GM18868 (cell line): ENCODE measurements around the gene ZC3H12A.
A peak's percentile ranks its signal among the peaks of the same experiment; 100 is the strongest.

Experiments
- ATAC-seq: cut with Tn5 transposase; IDR thresholded peaks from one replicate; pipeline ENCODE4 v1.9.1; 2021; ENCODE audit warnings: mild to moderate bottlenecking, moderate library complexity; ENCODE audit not compliant: unreplicated experiment

Gene ZC3H12A

DNA sequence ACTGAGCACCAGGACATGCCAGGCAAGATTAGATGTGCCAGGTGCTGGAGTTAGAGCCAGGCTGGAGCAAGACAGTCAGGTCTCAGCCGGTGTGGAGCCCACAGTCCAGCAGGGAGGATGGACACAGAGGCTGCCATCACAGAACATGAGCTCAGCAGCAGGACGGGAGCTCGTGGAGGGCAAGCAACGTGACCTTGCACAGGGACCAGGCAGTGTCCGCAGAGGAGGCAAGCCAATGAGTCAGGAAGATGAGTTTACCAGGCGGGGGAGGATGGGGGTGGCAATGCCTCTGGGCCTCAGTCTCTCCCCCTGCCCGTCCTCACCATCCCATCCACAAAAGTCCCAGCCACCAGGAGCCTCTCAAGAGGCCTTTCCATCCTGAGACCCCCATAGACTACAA lies 20.7 kb upstream of the ZC3H12A start:
- no peak for ATAC-seq

DNA sequence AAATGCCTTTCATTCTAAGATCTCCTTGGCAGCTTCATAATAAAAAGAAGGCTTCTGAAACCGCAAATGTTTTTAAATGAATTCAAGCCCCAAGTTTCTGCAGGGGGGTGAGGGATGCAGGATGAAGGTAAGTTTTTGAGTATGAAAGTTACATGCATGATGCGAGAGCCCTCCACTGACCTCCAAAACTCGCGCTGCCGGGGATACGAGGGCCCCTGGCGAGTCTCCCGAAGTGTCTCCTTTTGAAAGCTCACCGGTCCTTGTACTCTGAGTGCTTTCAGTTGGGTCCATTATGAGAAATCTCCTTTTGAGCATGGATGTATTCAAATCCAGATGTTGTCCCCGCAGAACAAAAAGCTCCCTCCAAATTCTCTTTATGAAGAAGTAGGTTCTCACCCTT lies 18.9 kb upstream of the ZC3H12A start:
- ATAC-seq = no peak

DNA sequence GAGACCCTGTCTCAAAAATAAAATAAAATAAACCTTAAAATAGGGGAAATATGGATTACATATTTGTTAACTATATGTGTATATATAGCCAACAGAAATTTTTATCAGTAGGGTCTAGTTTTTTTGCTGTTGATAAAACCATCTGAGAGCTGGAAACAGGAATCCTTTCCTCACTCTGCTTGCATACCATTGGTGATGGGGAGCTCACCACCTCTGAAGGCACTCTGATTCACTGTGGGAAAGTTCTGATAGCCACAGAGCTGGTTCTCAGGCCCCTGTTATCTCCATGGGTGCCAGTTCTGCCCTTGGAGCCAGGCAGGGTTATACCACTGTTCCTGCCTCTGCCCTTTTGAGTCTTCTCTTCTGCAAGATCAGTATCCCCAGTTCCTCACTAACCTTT lies 17.8 kb upstream of the ZC3H12A start:
- ATAC-seq = no peak

DNA sequence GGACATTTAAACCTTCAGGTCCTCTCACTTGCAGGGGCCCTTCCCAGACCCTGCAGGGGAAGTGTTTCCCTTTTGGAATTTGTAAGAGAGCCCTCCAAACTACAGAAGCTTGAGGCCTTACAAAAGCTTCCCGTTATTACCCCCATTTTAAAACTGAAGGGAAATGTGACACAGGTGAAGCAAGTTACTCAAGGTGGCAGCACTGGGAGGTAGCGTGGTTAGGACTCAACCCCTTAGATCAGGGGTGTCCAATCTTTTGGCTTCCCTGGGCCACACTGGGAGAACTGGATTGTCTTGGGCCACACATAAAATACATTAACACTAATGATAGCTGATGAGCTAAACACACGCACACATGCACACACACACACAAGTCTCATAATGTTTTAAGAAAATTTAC lies 15.8 kb upstream of the ZC3H12A start:
- ATAC-seq = no peak

DNA sequence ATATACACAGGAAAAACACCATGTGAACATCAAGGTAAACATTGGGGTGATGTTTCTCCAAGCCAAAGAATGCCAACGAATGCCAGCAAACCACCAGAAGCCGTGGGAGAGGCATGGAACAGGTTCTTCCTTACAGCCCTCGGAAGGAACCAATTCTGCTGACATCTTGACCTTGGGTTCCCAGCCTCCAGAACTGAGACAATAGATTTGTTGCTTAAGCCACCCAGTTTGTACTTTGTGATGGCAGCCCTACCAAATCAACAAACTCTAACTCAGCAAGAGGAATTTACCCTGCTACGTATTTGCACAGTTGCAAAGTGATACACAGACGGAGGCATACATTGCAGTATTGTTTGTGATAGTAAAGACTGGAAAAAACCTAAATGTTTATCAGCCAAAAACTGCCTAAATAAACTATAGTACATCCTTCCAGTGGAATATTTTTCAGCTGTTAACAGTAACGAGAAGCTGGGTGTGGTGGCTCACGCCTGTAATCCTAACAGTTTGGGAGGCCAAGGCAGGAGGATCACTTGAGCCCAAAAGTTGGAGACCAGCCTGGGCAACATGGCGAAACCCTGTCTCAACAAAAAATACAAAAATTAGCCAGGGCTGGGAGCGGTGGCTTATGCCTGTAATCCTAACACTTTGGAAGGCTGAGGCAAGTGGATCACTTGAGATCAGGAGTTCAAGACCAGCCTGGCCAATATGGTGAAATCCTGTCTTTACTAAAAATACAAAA lies 12.5 kb upstream of the ZC3H12A start:
- no peak for ATAC-seq

DNA sequence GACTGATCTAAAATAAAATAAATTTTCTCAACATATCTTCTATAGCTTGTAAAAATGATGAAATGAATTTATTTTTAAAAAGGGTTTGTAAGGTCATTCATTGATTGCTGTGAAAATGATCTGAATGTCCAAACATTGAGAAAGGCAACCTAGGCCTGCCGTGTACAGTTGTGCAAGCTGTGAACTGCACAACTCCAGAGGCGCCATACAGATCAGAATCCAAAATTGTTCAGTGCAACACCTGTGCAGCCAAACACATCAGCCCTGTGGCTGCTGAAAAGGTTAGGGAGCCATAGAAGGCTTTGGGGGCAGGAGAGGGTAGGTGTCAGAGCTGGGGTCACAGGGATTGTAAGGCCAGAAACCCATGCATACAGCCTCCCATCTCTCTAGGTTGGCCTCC lies 9.9 kb upstream of the ZC3H12A start:
- ATAC-seq = no peak

DNA sequence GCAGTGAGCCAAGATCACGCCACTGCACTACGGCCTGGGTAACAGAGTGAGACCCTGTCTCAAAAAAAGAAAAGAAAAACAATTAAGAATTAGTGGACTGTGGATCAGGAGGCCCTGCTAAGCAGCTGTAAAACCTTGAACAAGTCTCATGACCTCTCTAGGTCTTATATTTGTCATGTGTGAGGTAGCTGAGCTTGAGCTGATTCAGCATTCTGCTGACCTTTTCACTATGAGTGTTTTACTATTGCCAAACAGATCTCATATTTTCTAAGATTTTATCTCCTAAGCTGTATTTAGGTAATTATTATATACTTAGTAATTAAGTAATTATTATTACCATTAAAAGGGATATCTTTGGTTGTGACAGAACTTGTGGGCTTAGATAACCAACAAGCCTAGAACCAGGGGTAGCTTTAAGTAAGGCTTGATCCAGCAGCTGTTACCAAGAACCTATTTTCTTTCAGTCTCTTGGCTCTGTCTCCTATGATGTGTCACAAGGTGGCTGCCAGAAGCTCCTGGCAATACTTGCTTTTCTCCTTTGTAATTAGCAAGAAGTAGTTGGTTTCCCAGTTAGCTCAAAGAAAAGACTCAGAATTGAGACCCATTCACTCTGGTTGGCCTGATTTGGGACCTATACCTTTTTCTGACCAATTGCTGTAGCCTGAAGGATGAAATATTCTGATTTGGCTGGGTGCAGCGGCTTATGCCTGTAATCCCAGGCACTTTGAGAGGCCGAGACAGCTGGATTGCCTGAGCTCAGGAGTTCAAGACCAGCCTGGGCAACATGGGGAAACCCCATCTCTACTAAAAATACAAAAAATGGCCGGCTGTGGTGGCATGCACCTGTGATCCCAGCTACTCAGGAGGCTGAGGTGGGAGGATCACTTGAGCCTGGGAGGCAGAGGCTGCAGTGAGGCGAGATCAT lies 8.5 kb upstream of the ZC3H12A start:
- no peak for ATAC-seq

DNA sequence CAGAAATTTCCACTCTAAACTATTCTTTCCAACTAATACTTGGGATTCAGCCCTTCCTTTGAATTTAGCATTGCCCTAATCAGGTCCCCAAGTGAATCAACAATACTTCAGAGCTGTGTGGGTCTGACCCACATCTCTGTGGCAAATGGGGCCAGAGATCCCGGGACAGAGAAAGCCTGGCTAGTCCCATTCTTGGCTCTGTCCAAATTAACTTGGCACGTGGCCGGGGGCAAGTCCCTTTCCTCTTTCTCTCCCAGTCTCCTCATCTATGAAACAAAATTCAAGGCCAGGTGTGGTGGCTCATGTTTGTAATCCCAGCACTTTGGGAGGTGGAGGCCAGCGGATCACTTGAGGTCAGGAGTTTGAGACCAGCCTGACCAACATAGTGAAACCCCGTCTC lies 6.3 kb upstream of the ZC3H12A start:
- no peak for ATAC-seq

DNA sequence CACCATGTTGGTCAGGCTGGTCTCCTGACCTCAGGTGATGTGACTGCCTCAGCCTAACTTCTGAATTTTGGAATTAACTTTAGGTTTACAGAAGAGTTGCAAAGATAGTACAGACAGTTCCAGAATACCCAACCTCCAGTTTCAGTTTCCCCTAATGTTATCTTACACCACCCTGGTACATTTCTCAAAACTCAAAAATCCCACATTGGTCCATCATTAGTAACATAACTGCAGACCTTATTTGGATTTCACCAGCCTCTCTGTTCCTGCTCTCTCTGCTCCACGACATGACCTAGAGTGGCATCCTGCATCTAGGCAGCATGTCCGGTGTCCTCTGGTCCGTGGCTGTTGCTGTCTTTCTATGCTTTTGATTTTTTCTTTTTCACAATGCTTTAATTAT lies 5.0 kb upstream of the ZC3H12A start:
- no peak for ATAC-seq

DNA sequence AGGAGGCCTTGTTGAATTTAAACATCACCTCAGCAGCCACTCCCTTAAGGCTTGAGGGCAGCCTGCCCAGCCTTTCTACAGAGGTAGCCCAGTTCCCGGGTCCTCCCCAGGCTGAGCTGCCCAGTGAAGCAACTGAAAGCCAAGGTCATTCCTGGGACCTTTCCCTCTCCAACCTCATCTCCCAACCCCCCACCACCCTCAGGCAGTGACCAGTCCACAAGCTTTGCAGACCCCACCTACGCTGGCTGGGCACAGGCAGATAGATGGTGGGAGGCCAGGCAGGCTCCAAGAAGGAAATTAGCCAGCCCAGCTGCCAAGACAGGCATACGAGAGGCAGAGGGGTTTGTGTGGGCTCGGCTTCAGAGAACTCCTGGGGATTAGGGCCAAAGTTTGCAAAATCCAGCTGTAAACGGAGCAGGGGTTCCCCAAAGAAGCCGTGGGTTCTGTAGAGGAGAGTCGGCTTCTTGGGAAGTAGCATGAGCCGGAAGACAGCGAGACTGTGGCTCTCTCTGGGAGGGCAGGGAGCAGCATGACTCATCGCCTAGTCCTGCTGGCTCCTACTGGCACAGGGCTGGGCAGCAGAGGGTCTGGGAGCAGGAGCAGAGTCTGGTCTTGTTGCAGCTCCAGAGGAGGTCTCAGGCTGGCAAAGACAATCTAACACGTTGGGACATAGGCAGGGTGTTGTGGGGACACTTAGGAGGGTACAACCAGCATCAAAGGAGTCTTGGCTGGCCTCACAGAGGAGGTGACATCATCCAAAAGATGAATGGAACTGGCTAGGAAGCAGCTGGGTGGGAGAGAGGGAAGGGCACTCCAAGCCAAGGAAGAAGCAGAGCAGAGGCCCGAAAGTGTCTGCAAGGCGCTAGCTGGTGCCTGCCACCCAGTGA lies 2.8 kb upstream of the ZC3H12A start:
- no peak for ATAC-seq

DNA sequence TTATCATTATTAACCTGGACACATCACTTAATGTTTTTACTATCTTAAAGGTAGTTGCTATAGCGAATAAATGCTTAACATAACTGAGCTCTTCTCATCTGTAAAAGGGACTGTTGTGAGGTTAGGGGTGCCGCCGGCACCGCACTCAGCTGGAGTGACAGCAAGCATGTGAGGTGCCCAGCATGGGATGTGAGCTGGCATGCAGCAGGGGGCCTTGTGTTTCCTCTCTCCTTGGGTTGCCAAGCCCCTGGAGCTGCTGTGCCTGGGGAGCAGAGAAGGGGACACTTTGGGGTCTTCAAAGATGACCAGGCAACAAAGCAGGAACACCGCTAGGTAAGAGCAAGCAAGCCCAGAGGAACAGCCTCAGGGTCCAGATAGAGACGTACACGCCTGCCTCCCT lies 2.1 kb upstream of the ZC3H12A start:
- no peak for ATAC-seq

DNA sequence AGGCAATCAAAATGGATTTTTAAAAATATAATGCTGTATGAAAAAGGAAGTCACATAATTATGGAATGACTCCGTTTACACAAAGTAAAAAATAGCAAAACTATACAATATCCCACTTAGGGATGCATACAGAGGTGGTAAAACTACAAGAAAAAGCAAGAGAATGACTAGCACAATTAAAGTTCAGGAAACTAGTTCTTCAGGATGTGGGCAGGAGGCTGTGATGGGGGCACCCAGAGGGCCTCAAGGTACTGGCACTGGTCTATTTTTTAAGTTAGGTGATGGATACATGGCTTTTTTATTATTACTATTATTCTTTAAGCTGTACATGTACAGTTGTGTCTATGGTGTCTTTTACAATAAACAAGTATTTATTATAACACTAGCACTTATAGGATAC lies 1.4 kb upstream of the ZC3H12A start:
- no peak for ATAC-seq

DNA sequence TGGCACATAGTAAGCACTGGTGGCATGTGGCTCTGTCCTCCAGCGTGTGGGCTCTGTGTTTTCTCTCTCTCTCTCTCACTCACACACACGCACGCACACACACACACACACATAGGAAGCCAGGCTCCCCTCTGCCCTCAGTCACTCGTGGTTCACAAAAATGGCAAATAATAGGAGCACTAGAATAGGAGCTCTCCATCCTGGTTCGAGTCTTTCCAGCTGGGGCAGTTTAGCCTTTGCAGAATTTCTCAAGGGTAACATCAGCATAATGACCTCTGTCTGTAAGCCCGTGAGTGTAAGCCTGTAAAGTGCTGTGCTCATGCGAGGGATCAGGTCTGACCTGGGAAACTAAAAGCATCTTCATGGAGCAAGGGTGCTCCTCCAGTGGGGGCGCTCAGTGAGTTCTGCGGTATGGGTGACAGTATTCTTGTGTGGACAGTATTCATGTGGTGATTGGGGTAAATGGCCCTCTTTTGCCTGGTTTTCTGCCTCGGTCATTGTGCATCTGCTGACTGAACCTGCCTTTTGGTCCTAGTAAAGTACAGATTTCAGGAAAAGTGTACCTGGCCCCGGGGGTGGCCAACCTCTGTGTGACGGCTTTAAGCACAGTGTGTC lies 842 bp upstream of the ZC3H12A start:
- no peak for ATAC-seq

DNA sequence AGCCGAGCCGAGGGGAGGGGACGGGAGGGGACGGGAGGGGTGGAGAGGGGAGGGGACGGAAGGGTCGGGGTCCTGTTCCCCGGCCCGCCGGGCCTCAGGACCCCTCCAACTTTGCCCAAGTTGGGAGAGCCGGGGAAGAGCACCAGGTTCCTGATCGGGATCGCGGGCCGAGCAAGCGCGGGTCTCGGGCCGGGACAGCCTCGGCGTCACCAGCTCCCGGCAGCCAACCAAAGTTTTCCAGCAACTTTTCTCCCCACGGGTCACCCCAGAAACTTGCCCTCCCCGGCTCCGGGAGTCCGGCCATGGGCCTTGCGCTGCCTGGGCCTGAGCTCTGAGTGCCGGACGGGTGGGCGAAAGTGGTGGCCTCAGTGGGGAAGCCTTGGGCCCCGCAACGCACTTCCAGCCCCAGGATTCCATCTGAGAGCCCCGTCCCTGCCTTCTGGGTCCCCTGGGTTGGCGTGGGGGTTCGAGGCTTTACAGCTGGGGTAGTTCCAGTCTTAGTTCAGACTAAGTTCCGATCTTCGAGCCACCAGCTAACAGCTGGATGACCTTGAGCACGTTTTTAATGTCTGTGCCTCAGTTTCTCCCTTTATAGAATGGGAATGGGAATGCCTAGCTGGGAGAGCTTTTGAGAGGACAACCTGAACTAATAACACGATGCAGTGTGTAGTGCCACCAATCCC lies 458 bp downstream of the ZC3H12A start:
- no peak for ATAC-seq

DNA sequence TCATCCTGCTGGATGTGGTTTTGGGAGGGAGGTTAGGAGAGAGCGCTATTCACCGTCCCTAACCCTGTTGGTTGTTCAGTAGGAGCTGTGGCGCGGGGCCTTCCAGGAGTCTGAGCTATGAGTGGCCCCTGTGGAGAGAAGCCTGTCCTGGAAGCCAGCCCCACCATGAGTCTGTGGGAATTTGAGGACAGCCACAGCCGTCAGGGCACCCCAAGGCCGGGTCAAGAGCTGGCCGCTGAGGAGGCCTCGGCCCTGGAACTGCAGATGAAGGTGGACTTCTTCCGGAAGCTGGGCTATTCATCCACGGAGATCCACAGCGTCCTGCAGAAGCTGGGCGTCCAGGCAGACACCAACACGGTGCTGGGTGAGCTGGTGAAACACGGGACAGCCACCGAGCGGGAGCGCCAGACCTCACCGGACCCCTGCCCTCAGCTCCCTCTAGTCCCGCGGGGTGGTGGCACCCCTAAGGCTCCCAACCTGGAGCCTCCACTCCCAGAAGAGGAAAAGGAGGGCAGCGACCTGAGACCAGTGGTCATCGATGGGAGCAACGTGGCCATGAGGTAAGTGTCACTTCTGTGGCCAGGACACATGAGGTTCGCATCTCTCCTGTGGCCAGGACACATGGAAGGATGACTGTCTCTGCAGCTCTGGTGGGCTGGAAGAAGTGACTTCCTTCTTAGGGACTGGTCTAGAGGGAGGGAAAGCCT lies 1.2 kb downstream of the ZC3H12A start:
- no peak for ATAC-seq

DNA sequence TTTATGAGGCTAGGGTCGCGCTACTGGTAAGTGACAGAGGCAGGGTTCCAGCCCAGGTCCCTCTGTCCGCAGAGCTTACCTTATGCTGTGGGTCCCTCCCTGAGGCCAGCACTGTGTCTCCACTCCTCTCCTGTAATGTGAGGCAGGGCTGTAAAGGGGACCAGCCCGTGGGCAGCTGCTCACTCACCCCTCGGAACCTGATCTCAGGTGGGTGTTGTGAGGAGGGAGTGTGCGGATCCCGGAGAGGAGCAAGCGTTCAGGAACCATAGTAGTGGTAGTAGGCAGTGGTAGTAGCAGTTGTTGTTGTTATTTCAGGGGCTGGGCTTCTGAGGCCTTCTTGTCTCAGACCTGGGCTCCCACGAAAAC lies 1.7 kb downstream of the ZC3H12A start:
- ATAC-seq = no peak

DNA sequence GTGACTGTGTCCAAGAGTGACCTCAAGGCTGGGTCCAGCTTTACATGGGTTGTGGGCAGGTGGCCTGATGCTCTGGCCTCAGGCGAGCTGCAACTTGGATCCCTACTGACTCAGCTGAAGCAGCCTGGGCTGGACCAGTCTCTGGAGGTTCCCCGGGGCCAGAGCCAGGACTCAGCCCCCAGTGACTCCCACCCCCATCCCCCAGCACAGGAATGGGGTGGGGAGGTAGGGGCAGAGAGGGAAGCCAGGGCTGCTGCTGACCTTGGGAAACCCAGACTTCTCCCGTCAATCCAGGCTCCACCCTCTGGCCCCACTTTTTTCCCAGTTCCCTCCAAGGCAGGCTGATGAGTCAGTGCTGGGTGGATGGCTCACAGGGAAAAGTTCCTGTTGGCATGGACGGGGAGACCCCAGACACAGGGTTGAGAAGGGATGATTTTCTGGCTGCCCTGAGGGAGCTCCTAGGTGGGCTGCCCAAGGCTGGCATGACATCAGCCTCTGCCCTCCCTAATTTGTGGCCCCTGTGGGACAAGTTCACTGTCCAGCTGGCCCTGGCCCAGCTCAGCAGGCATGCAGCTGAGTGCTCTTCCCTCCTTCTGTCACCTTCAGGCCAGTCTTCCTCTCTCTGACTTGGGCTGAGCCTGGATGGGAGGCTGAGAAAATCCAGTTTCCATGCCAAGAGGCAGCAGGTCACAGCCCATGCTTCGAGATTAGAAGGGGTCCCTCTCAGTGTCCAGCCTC lies 2.2 kb downstream of the ZC3H12A start:
- ATAC-seq = no peak

DNA sequence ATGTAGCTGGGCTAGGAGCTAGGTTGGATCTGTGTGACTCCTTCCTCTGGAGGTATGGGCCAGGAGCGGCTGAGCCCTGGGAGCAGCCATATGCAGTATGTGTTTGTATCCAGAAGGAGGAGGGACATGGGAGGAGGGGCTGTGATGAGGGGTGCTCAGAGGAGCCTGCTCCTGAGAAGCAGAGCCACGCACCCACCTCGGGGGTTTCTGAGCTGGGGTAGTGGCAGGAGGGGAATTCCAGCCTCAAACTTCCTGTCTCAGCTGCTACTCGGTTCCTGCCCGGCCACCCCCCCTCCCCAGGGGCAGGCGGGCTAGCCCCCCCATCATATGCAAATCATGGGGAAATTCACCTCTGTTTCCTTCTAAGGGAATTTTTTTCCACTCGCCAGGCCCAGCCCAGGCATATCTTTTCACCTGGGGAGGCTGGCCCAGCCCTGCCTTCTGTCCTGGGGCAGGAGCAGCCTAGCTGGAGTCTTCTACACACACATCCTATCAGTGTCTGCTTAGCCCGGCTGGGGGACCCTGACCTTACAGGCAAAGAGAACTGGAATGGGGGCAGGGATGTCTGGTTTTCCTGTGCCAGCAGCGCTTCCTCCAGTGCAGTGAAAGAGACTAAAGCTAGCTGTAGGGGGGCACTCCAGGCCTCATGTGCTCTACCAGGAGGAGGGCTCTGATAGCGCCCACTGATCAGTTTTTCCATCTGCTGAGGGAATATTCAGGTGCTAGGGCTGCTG lies 3.0 kb downstream of the ZC3H12A start:
- ATAC-seq = peak; percentile 53
